COLO668 (cell line): ENCODE data around the gene USP14.

Experiments used
- DNase-seq: peaks from one replicate; lab custom pipeline; 2025; ENCODE audit not compliant: unreplicated experiment; lab: John Stamatoyannopoulos, UW

USP14 gene

GRCh38 chr18:159037-159652 is 788 bp downstream of the USP14 start:
- no peak for DNase-seq

- DNase-seq: no peak
These were observed 1.6 kb downstream of the USP14 start for GRCh38 chr18:159933-160332.

GRCh38 chr18:160831-161570 is 2.6 kb downstream of the USP14 start:
- DNase-seq: no peak

DNA sequence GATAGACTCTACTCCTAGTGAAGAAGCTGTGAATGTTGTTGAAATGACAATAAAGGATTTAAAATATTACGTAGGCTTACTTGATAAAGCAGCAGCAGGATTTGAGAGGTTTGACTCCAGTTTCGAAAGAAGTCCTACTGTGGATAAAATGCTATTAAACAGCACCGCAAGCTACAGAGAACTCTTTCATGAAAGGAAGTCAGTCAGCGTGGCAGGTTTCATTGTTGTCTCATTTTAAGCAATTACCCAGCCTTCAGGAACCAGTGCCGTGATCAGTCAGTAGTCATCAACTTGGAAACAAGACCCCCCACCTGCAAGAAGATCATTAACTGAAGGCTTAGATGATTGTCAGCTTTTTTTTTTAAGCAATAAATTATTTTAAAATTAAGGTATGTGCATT is 14.0 kb downstream of the USP14 start:
- DNase-seq: no peak

DNA sequence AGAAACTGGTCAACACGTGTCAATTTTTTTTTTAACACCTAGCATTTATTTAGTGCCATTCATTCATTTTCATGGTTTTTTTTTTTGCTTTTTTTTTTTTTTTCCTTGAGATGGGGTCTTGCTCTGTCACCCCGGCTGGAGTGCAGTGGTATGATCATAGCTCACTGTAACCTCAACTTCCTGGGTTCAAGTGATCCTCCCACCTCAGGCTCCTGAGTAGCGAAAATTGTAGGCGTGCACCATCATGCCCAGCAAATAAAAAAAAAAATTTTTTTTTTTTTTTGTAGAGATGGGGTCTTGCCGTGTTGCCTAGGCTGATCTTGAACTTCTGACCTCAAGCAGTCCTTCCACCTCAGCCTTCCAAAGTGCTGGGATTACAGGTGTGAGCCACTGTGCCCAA is 21.1 kb downstream of the USP14 start:
- DNase-seq: no peak

GRCh38 chr18:181711-182110 is 23.4 kb downstream of the USP14 start:
- DNase-seq: no peak

DNA sequence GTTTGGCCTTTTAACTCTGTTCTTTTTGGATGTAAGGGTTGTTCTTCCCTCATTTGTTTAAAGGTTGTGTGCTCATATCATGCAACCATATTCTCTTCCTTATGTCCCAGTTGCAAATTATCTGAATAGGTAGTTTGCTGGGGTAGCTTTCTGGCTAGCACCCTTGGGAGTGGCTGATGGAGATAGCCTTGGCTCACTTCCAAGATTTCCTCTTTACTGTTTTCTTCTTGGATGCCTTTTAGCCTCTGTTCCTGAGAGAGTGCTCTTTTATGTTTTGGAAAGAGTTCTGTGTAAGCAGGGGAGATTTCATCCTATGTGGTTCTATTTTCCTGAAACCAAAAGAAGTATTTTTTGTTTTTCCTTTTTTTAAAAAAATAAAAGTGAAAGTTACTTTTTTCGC is 25.4 kb downstream of the USP14 start:
- no peak for DNase-seq

- no peak for DNase-seq
These were observed 30.9 kb downstream of the USP14 start for GRCh38 chr18:189254-189653.

DNA sequence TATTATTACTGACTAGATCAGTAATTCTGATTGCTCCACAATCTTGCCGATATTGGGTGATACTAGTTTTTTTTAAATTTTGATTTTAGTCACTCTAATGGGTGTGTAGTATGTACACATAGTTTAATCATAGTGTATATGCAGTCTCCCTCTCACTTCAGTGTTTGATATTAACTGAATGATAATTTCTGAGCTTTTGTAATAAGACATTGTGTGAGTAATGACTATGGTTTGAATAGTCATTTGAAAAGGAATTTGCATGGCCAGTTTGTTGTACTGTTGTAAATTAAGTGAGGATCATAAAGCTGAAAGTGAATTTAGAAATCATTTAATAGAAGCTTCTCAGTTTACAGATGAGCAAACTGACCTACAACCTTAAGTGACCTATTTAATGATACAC is 33.4 kb downstream of the USP14 start:
- DNase-seq: no peak

- DNase-seq: no peak
These were observed 34.4 kb downstream of the USP14 start for GRCh38 chr18:192801-193200.

- DNase-seq: no peak
These were observed 37.3 kb downstream of the USP14 start for GRCh38 chr18:195651-196050.

DNA sequence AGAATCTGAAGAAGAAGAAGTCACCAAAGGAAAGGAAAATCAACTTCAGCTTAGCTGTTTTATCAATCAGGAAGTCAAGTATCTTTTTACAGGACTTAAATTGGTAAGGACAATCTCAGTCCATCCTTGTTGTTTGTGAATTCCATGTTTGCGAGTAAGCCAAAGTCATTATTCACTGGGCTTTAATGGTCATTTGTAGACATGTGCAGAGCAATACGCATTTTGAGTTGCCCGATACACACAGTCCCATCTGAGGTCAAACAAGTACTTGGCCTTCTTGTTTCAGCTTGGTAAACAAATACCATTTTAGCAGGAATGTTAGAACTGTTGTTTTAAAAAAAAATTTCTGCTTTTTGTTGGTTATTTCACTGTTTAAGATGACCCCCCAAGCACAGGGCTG is 40.9 kb downstream of the USP14 start:
- DNase-seq: no peak

GRCh38 chr18:199768-200167 is 41.4 kb downstream of the USP14 start:
- no peak for DNase-seq

DNA sequence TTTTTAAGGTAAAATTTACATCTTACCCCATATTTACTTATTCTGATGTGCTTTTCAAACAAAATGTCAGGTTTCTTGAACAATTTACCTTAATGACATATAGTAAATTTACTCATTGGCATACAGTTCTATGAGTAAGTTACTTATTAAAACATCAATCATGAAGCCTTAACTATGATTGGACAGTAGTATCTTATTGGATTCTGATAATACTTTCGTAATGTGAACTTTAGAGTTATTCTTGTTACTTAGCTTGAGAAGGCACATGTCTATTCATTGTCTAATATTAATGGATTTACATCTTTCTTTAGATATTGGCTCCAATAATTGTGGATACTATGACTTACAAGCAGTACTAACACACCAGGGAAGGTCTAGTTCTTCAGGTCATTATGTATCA is 51.7 kb downstream of the USP14 start:
- DNase-seq: no peak

DNA sequence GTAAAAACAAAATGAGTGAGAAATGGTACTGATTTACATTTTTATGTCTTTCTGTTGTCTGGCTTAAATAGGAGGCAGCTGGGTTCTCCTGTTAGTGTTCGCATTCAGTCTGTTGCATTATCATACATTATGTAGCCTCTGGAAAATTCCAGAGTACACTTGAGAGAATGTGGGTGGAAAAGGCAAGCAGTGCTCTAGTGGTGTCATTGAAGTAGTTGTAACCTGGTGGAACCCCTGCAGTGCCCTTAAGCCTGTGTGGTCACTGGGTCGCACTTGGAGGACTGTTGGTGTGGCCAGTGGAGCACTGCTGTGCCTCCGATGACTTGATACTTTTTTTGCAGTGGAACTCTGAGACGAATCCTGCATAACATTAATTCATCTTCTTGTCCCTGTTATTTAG is 52.4 kb downstream of the USP14 start:
- DNase-seq: no peak

DNA sequence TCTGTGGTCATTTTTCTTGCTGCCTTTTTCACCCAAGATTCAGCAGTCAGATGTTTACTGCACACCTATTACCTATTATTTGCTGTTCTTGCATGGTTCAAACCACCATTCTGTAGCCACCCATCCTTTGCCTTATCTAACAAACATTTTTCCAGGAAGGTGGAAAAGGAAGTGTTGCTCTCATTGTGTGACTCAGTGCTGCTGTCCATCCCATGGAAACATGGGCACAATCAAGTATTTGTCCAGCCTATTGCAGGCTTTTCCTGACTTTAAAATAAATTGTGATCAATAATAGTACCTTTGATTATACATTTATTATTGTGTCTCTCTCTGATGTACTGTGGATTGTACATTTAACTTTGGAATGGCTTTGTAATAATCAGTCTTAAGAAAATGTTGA is 53.2 kb downstream of the USP14 start:
- DNase-seq: no peak

DNA sequence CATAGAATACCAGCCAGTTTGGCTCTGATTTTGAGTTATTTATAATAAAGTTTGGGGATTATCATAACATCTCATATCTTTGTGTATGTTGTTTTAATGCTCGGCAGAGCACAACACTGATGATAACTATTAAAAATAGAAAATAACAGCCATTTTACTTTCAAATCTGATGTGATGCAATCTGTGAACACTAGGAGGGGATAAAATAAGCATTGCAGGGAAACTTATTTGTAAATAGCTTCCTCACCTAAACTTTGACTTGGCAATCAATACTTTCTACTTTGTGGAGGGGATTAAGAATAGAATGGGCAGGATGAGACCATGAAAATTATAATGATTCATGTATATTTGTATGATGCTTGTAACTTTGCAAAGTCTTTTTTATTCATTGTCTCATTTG is 54.4 kb downstream of the USP14 start:
- DNase-seq: no peak

- no peak for DNase-seq
These were observed 55.1 kb downstream of the USP14 start for GRCh38 chr18:213505-213904.

DNA sequence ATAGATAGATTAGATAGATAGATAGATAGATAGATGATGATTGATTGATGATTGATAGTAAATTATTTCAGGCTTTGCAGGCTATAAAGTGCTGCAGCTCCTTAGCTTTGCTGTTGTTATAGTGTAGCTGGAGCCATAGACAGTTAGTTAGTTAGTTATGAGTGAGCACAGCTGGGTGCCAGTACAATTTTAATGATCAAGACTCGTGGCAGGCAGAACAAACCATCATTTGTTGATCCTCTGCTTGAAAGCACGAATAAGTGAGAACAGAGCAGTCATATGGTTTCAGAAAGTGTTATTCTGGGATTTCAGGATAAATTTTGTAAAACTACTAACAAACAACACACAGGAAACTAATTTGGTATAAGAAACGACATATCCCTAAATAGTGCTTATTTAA is 55.6 kb downstream of the USP14 start:
- DNase-seq: no peak

- no peak for DNase-seq
These were observed 57.2 kb downstream of the USP14 start for GRCh38 chr18:215448-216010.

DNA sequence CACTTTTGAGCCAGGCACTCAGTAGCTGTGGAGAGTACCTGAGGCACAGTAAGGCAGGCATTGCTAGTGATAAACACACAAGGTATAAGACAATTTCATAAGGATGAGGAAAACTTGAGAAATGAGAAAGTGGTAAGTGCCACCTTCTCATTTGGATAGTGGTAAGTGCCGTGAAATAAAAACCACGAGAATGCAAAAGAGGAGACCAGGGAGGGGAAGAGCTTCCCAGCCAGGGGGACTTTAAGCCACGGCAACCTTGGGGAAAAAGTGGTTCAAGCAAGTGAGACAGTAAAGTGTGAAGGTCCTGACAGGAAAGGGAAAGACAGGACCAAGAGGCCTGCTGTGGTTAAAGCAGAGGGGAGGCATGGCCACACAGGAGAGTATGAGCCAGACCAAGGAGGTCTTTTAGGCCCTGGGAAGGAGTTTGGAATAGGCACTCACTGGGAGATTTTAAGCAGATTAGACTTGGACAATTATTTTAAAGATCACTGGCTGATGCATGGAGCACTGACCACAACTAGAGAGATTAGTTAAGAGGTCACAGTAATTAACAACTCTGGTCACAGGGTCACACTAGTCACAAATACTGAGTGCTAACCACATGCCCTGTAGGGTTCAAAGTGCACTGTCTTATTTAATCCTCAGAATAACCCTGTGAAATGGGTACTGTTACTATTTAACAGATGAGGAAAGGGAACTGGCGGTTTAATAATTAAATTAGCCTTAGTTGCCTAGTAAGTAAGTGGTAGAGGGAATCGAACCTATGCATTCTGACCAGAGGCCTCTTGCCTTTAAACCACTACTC is 59.4 kb downstream of the USP14 start:
- DNase-seq: no peak

- no peak for DNase-seq
These were observed 62.4 kb downstream of the USP14 start for GRCh38 chr18:220708-221107.
